GM18870 (cell line): ENCODE data around the gene GNS.
"Not testable (repeated sequence)": the region's sequence is repeated elsewhere in the genome, so short reads cannot be mapped to it uniquely, and the experiment has no call there.

Experiments
- ATAC-seq: cut with Tn5 transposase; IDR thresholded peaks from one replicate; pipeline ENCODE4 v1.9.1; 2021; ENCODE audit warnings: moderate library complexity; ENCODE audit not compliant: unreplicated experiment

The GNS gene

DNA sequence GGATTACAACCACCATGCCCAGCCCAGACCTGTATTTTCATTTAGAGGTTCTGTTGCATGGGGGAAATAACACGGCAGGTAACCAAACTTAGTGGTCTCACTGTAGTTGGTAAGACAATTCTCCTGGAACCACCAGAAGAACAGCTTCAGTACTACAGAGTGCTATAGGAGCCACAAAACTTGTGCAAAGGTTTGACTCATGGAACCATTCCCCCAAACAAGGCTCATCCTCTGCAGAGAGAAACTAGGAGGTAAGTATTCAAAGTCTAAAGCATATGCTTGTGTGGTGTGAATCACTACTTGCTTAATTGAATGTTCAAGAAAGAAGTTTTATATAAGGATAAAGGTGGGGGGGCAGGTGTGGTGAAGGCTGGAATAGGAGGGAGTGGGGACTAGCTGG lies 58.7 kb downstream of the GNS start:
- ATAC-seq = no peak

DNA sequence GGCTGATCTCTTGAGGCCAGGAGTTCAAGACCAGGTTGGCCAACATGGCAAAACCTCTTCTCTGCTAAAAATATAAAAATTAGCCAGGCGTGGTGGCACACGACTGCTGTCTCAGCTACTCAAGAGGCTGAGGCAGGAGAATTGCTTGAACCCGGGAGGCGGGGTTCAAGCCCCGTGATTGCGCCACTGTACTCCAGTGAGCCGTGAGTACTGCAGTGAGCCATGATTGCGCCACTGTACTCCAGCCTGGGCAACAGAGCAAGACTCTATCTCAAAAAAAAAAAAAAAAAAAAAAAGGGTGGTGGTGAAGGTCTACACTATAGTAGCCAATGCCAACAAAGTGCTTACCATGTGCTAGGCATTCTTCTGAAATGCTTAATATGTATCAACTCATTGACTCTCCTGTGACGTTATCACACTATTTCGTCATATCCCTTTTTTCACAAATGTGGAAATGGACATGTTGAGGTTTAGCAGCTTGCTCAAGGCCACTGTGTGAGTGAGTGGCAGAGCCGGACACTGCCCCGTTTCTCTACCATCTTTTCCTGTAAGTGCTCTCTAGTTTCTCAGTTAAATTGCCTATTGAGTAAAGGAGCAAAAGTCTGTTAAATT lies 59.6 kb downstream of the GNS start:
- no peak for ATAC-seq

DNA sequence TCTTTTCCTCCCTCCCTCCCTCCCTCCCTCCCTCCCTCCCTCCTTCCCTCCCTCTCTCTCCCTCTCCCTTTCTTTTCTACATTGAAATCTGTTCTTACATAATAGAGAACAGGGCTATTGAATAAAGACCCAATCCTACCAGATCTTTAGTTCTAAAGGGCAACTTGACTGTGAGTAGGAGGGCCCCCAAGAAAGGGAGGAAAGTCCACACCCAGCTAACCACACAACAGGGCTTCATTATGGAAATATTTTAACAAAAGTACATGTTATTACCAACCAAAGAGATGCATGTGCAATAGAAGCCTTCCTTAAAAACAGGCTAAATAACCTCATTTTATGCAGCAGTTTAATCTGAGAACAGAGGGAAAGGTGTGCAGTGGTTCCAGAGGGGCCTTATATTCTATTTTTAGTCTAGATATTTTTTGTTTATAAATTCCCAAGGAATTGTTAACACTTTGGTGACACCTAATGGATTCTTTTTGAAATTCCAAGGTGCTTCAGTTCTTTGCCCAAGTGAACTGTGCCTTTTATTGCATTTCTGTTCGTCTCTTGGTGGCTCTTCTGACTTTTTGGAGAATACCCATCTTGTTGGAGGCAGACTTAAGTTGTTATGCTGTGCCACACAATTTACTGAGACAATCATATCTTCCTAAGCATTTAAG lies 63.0 kb downstream of the GNS start:
- no peak for ATAC-seq

DNA sequence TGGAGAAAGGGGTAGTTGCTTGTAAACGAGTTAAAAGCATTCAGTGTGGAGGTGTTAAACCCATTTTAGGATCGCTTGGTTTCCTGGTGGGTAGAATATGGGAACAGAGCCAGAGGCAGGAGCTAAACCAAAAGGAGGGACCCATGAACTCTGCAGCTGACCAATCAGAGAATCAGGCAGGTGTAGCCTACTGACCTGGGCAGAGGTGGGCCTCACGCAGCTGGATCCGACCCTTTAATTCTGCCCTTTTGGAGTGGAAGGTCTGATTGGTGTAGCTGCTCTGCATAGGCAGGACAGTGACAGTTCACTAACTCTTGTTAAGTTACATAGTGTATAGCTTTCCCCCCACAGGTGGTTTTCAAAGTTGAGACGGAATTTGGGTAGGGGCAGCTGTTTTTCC lies 63.7 kb downstream of the GNS start:
- no peak for ATAC-seq

DNA sequence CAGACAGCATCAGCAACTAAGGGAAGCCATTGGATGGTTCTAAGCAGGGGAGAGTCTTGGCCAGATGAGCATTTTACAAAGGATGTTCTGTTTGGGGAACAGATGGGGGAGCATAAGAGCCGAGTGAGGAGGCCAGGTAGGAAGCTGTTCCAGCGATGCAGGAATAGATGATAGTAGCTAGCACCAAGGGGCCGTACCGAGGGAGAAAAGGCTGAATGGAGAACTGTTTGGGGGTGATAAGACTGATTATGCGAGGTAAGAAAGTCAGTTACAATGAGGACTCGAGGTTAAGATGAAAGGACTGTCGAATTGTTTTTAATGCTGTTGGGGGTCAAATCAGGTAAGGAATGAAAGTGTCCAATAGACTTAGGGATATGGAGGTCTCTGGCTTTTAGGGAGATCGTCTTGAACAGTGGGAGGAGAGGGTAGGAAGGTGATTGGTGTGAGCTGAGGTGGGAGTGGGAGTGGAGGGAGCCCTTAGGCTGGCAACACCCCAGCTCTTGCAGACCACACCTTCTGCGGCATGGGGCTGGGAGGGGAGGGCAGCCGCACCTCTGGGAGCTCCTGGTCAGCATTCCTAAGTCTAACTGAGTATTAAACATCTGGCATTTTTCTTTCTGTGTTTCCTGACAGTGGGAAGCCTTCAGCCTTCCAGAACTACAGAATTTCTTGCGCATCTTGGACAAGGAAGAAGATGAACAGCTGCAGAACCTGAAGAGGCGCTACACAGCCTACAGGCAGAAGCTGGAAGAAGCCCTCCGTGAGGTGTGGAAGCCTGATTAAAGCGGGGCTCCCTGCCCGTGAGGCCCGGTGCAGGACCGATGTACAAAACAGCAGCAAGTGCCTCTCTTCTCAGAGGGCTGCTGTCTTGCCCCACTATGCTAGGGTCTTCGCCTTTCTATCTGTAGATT lies 64.8 kb downstream of the GNS start:
- no peak for ATAC-seq

DNA sequence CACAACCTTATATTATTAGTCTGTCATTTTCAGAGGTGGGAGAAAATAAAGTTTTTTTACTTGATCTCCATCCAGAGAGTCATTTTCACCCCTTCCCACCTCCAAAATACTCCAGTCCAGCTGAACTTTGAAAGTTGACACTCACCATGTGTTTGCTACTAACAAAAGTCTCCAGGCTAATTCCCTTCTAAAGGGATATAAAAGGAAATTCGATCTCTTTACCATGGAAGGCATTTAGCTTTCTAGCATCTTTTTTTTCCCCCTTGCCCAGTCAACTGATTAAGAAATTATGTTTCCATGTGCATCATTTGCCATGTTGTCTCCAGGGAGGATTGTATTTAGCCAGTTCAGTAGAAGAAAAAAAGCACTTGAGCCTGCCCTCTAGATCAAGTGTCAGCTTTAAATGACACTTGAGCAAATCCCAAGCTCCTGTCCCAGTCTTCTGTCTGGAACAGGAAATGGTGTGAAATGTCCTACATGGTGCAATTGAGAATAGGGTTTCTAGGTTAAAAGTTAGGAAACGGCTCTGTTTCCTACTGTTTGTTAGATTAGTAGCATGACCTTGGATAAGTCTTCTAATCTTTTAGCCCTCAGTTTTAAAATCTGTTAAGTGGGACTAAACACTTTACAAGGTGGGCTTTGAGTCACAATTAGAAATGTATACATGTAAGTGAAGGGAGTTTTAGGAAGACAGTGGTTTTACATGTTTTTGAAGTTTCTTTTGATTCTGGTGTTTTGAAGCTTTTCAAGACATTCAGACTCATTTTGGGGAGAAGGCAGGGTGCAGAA lies 67.2 kb downstream of the GNS start:
- no peak for ATAC-seq

DNA sequence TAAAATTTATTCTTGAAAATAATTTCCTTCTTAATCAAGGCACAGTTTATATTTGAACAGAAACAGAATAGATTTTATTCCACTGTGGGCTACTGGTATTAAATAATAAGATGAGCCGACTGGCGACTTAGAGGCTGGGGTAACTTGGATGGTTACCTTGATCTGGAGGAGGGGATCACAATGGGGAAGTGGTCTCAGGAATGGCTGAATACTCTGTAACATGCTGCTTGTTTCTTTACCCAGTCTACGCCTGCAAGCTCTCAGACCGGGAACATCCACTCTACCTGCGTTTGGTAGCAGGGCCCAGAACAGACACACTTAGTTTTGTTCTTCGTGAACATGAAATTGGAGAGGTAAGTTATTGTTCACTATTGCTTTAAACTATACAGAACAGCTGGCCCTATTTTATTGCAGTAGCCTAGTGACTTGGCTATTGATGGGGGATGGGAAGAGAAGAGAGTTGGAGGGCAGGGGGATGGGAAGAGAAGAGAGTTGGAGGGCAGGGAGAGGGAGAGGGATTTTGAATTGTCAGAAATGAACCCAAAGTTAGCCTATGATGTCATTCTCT lies 67.9 kb downstream of the GNS start:
- ATAC-seq = no peak

DNA sequence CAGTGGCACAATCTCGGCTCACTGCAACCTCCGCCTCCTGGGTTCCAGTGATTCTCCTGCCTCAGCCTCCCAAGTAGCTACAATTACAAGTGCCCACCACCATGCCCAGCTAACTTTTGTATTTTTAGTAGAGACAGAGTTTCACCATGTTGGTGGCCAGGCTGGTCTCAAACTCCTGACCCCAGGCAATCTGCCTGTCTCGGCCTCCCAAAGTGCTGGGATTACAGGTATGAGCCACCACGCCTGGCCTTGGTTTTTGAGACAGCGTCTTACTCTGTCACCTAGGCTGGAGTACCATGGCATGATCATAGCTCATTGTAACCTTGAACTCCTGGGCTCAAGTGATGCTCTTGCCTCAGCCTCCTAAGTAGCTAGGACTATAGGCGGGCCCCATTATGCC lies 69.0 kb downstream of the GNS start:
- not testable (repeated sequence) for ATAC-seq

DNA sequence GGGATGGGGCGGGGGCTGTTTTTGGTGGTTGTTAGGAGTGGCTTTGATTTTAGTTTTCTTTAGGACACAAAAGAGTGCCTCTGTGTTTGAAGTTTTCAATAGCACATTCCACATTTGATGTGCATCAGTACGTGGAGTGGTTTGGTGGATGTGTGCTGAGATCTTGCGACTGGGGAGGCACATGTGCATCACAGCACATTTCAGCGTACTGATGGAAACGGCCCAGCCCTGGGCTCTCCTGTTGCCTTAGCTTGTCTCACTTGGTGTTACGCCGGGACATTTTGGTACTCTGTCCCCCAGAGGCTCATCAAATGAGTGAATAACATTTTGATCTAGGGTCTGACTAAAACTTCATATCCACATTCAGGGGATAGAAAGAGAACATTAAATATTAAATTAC lies 70.5 kb downstream of the GNS start:
- no peak for ATAC-seq

DNA sequence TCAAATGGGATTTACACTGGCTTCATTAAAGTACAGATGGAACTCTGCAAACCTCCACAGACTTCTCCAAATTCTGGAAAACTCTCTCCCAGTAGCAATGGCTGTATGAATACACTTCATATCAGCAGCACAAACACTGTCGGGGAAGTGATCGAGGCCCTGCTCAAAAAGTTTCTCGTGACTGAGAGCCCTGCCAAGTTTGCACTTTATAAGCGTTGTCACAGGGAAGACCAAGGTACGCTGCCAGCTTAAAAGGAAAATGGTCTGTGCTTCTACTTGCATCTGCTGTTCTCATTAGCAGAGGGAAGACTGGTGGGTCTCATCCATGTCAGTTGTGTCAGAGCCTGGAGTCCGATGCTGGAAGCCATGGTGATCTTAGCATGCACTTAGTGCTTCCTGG lies 71.0 kb downstream of the GNS start:
- ATAC-seq = no peak

DNA sequence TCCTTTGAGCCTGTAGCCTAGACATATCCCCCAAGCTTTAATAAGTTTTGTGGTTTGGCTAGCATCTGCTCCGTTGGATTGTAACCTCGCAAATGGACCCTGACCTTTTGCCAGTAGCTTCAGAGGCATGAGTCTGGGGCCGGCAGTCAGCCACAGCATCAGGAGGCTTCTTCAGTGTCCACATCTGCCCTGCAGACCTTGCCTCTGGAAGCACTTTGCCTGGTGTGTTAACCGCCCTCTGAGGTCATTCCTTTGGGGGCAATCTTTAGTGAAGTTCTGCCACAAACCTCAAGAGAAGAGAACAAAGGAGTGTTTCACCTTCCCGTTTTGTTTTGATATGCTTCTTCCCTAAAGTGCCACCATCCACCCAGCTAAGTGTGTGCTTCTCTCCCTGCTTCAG lies 71.4 kb downstream of the GNS start:
- ATAC-seq = no peak

DNA sequence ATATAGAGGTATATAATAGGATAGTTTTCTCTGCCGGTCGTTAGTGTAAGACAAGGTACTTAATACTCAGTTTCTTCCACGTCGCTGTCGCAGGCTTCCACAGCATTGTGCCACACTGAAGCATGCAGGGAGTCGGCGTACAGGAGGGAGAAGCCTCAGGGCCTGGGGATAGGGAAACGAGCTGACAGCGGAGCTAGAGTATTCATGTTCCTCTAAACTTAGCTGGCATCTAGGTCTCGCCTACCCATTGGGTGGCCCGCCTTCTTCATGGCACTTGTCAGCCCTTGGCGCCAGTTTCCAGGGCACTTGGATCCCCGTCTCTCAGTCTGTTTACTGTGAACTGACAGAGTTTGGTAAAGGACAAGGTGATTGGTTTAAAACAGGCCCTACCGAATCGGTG lies 73.6 kb downstream of the GNS start:
- ATAC-seq = no peak

DNA sequence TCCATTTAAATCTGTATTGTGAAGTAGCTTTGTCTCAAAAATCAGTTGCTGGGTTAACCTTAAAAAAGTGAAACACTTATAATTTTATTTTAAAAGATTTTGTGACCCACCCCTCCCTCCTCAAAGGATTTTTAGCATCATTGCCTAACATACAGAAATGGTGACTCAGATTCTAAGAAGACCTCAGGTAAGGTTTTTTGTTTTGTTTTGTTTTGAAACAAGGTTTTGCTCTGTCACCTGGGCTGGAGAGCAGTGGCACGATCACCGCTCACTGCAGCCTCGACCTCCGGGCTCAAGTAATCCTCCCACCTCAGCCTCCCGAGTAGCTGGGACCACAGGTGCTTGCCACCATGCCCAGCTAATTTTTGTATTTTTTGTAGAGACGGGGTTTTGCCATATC lies 74.2 kb downstream of the GNS start:
- ATAC-seq = no peak

DNA sequence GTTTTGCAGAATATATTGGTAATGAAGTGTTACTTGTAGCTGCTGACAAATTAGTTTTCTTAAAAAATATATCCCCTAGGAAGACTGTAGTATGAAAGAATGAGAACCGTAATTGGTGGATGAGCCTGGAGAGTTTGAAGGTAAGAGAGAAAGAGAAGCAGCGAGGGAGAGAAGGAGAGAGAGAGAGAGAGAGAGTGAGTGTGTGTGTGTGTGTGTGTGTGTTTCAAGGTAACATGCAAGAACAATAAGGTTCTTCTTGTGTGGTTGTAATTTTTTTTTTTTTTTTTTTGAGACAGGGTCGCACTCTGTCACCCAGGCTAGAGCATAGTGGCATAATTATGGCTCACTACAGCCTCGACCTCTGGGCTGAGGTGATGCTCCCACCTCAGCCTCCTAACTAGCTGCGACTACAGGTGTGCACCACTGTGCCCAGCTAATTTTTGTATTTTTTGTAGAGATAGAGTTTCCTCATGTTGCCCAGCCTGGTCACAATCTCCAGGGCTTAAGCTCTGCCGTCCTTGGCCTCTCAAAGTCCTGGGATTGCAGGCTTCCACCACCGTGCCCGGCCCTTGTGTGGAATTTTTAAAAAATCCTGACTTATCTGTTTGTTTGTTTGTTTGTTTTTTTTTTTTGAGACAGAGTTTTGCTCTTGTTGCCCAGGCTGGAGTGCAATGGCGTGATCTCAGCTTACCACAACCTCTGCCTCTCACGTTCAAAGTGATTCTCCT lies 75.2 kb downstream of the GNS start:
- no peak for ATAC-seq

DNA sequence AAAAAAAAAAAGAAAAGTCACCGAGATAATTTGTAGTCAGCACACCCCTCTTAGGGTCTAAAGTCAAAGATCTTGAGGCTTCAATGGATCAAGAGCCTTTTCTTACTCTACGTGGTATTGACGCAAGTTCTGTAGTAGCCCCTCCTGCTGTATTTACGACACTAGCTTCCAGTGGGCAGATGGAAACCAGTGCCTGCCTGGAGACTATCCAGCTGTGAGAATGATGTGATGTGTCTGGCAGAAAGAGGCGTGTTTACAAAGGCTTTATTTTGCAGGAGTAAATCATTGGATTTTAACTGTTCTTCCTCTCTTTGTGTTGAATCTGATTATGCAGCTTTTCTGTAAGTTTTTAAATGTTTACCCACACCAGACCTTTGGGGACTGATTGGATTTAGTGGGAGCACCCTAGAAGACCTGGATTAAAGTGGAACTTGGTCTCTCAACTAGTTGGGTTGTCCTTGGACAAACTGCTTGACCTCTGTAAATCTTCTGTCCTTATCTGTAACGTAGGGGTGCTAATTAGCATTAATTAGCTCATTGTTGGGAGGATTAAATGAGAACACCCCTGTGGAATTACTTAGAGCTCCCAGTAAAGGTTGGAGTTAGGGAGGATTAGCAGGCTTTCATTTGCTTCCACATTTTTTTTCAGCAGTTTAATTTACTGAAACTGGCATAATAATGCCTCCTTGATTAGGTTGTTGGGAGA lies 76.5 kb downstream of the GNS start:
- no peak for ATAC-seq

DNA sequence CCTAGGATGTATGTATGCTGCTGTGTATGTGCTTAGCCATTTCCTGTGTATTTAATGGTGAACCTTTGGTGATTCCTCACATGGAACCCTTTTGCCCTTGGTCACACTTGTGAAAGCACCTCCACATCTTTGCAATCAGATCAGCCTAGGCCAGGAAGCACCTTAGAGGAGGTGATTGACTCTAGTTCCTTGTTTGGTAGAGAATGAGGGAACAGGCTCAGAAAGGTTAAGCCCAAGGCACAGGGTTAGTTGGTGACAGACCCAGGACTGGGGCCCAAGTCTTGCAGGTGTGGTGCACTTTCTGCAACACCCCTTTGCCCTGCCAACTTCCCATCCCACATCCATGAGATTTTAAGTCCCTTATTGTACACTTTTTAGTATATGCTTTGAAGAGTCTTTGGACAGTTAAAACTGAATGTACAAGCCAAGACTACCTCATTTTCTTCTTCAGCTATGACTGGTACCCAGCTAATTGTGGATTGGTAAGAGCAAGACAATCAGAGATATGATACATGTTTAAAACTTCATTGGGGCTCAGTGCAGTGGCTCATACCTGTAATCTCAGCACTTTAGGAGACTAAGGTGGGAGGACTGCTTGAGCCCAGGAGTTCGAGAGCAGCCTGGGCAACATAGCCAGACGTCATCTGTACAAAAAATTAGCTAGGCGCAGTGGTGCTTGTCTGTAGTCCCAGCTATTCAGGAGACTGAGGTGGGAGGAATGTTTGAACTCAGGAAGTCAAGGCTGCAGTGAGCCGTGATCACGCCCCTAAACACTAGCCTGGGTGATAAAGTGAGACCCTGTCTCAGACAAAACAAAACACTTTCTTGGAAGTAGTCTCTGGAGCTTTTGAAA lies 77.8 kb downstream of the GNS start:
- ATAC-seq = no peak

DNA sequence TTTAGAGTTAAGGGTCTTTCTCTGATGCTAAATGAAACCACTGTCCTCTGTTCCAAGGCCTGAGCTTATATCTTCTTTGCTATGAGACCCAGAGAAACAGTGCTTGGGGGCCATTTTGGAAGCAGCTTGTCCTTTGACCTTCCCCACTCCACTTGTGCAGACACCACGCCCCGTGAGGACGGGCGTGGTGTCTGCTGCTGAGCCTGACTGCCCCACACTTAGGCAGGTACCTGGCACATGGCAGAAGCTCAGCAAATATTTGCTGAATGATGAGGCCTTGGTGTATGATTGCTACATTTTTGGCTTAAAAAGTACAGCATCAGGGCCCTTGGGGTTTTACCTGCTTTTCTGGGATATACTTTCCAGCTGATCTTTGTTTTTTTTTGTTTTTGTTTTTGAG lies 79.0 kb downstream of the GNS start:
- no peak for ATAC-seq

DNA sequence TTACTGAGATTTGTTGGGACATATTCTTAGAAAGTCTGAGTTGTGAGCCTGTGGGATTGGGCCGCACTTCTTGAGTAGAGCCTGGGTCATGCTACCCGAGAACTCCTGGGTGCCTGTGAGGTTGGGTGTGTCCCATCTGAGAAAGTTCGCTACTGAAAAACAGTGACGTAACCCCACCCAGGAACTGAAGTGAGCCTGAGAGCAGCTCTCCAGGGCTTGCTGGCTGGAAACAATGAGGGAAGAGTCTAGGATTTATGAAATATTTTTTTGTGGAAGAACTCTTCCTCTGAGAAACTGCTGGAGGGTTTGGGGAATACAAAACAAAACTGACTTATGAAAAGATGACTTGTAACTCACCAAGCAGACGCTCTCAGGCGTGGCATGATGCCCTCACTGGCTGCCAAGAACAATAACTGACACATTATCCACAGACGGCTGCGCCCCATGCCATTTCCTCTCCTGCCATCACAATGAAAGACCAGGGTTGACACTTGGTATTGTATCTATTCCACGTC lies 79.7 kb downstream of the GNS start:
- ATAC-seq = no peak

DNA sequence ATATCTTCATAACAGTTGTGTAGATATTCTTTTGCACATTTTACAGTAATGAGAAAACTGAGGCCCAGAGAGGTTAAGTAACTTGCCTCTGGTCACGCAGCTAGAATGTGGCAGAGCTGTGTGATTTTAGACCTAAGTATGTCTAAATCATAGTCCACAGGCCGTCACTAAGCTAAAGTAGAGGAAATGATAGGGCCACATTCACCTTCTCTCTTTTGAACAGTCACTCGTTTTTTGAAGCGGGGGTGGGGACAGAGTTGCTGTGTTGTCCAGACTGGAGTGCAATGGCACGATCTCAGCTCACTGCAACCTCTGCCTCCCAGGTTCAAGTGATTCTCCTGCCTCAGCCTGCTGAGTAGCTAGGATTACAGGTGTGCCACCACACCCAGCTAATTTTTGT lies 80.4 kb downstream of the GNS start:
- no peak for ATAC-seq
